Right ventricle myocardium superior (tissue), 1 donor: ENCODE results near the gene USP11. TPM values are rescaled to one million over a fixed set of nuclear protein-coding genes. Genes with fewer than 3 reads are reported as not detected.
A peak's percentile ranks its signal among the peaks of the same experiment; 100 is the strongest.

ENCODE experiments used
- ATAC-seq: fragments of 200-7000 bp; cut with Tn5 transposase; one replicate; pipeline ENCODE4 v1.9.1; 2020; ENCODE audit warnings: mild to moderate bottlenecking; ENCODE audit not compliant: poor library complexity
- DNase-seq: peaks from one replicate; pipeline ENCODE4 v3.0.0-alpha.2; 2020
- intact Hi-C: fragments of 100-400 bp; cut with DNase I; formaldehyde crosslinking; loops from one replicate; pipeline ENCODE4 v1.11.2; 2022
- total RNA-seq: library from RNA; stranded (reverse); fragmentation: NEBNext Ultra II Directional; extraction: Animal tissue kit (Norgen Biotek cat#: 25700); gene quantifications from one replicate; pipeline ENCODE4 v1.2.1, GENCODE V29; 2021
- donor health status: DM: no; HTN: yes; CAD: no; lungs with severe emphysema.

USP11 gene
- total RNA-seq, 1 donor from 2014 or later, result 31.7 TPM

DNA sequence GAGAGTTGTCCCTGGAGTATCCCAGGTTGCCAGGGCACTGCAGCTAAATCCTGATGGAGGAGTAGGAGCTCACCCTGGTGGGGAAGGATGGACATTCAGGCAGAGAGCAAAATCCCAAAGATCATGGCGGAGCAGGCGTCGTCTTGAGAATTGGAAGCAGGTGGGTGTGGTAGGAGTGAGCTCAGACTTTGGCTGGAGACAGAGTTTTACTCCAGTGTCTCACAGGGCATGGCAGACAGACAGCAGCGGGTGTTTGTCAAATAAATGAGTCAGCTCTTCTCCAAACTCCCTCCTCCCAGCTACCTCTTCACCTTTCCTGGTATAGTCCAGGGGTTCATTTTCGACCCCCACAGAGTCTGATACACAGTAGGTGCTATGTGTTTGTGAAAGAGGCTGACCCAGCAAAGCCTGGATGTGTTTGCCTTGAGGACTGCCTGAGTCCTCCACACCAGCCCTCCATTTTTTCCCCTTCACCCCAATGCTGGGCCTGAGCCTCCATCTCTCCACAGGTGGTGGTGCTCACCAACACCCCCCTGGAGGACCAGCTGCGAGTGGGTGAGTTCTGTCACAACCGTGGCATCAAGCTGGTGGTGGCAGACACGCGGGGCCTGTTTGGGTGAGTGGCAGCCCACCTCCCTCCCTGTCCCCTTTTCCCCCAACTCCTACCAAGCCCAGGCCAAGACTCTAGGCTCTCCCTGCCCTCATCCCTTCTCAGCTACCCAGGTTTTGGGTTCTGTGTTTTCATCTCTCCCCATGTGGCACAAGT, 32.2 kb upstream of the USP11 start:
- ATAC-seq, result peak; percentile 53
- peak; percentile 49 for DNase-seq
- intact Hi-C loops, result no loop called here

DNA sequence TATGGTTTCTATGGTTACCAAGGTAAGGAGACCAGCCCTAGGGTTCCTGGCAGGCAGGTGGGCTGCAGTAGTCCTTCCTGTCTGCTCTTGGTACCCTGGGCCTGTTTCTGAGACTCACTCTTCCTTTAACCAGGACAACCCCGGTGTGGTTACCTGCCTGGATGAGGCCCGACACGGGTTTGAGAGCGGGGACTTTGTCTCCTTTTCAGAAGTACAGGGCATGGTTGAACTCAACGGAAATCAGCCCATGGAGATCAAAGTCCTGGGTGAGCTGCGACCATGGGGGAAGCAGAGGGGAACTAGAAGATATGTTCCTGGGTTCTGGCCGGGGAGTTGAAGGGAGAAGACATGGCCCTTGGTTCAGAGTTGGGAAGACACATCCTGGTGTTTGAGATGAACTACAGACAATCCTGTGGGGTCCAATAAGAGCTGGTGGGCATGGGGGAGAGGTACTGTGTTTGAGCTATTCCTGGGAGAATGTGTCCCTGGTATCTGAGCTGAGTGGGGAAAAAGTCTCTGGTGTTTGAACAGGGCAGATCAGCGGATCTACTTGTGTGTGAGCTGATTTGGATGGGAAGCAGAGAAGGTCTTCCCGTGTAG, 31.4 kb upstream of the USP11 start:
- DNase-seq, result peak; percentile 3
- no peak for ATAC-seq
- intact Hi-C loops, result no loop called here

DNA sequence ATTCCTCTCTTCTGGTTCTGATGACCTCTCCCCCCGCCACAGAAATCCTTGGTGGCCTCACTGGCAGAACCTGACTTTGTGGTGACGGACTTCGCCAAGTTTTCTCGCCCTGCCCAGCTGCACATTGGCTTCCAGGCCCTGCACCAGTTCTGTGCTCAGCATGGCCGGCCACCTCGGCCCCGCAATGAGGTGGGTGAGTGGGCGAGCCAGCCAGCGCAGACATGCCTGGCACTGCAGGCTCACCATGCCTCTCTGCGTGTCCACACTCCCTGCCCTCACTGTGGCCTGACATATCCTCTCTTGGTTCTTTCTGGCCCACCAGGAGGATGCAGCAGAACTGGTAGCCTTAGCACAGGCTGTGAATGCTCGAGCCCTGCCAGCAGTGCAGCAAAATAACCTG, 30.5 kb upstream of the USP11 start:
- intact Hi-C loops, result no loop called here
- ATAC-seq, result no peak

DNA sequence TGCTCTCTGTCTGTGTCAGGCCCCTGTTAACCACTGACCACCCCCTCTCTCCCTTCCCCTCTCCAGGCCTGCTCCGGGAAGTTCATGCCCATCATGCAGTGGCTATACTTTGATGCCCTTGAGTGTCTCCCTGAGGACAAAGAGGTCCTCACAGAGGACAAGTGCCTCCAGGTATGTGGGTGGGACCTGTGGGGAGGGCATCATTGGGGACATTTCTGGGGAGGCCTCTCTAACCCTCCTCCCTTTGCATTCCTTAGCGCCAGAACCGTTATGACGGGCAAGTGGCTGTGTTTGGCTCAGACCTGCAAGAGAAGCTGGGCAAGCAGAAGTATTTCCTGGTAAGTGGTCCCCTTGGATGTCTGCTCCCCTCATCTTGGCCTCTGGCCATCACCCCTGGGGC, 29.9 kb upstream of the USP11 start:
- no peak for DNase-seq
- intact Hi-C loops, result no loop called here
- no peak for ATAC-seq

More for the DNA sequence above, 30.5 kb upstream of the USP11 start:
- DNase-seq, result peak; percentile 24

DNA sequence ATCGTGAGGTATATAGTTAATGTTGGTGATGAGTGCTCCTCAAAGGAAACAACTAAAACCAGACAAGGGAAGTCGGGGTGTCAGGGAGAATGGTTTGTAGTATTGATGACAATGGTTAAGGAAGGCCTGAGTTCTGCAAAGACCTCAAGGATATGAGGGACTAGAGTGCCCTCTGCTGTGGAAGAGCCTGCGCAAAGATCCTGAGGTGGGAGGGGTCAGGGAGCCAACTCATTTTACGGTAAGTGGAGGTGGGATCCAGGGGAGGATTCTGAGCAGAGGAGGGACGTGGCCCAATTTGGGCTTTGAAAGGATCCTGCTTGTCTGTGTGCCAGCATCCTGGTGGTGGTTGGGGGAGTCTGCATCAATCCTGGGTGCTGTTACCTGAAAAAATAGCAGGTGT, 27.8 kb upstream of the USP11 start:
- intact Hi-C loops, result no loop called here
- DNase-seq (peak; percentile 0), ATAC-seq (no peak)

DNA sequence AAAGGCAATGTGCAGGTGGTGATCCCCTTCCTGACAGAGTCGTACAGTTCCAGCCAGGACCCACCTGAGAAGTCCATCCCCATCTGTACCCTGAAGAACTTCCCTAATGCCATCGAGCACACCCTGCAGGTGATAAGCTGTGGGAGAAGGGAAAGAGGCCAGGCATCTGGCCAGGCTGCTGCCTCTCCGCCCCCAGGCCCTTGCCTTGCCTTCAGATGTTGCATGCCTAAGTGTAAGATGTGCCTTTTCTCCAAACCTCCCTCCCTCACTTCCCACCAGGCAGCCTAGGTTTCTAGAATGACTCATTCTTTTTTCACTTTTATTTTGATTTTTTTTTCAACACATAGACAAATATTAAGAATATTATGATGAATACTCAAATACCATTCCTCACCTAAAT, 26.5 kb upstream of the USP11 start:
- no peak for ATAC-seq
- no peak for DNase-seq
- intact Hi-C loops, result no loop called here

DNA sequence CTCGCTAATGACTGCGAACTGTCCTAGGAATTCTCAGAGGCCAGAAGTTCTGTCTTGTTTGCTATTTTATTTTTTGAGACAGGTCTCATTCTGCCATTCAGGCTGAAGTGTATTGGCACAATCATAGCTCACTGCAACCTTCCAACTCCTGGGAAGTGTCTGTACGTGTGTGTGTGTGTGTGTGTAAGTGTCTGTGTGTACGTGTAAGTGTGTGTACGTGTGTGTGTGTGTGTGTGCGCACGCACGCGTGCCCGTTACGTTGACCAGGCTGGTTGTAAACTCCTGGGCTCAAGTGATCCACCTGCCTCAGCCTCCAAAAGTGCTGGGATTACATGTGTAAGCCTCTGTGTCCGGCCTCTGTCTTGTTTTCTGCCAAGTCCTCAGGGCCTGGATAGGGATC, 24.7 kb upstream of the USP11 start:
- no peak for DNase-seq
- intact Hi-C loops, result no loop called here
- no peak for ATAC-seq

DNA sequence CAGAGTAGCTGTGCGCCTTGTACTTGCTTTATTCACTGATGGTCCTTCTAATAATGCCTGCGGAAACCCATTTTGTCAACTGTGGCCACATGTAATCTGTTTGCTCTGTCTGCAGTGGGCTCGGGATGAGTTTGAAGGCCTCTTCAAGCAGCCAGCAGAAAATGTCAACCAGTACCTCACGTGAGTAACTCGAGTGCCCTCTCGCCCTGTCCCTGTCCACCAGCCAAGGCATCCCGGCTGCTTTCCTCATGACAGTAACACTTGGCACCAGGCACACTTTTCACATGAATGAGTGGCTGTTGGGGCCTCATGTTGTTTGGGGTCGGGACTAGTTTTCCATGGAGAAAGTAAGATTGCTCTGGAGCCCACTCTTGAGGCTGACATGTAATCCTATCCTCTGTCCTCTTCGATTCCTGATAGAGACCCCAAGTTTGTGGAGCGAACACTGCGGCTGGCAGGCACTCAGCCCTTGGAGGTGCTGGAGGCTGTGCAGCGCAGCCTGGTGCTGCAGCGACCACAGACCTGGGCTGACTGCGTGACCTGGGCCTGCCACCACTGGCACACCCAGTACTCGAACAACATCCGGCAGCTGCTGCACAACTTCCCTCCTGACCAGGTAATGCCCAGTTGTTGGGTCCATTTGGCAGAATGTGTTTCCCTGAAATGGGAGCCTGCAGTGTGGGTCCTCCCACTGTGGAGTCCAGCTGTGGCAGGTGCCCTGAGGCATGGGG, 23.1 kb upstream of the USP11 start:
- ATAC-seq, result peak; percentile 77
- intact Hi-C loops, result no loop called here
- peak; percentile 42 for DNase-seq

DNA sequence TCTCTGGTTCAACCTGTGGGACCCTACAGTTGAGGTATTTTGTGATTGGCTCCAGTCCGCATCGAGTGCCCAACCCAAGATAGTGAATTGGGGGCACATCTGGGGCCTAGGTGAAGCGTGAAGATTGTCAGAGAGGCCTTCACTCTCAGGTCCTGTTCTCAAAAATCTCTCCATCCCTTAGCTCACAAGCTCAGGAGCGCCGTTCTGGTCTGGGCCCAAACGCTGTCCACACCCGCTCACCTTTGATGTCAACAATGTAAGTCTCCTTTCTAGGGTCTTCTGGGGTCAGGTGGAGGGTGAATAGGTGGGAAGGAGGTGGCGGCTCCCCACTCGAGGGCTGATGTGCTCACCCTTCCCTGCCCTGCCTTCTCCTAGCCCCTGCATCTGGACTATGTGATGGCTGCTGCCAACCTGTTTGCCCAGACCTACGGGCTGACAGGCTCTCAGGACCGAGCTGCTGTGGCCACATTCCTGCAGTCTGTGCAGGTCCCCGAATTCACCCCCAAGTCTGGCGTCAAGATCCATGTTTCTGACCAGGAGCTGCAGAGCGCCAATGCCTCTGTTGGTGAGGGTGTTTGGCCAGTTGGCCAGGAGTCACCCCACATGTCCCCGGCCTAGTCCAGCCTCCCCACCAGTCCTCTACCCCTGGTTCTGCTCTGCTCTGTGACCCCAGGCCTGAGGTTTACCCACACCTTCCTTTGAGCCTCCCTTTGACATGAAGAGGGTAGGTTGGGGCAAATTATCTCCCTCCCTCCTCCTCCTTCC, 22.0 kb upstream of the USP11 start:
- intact Hi-C loops, result no loop called here
- no peak for DNase-seq

DNA sequence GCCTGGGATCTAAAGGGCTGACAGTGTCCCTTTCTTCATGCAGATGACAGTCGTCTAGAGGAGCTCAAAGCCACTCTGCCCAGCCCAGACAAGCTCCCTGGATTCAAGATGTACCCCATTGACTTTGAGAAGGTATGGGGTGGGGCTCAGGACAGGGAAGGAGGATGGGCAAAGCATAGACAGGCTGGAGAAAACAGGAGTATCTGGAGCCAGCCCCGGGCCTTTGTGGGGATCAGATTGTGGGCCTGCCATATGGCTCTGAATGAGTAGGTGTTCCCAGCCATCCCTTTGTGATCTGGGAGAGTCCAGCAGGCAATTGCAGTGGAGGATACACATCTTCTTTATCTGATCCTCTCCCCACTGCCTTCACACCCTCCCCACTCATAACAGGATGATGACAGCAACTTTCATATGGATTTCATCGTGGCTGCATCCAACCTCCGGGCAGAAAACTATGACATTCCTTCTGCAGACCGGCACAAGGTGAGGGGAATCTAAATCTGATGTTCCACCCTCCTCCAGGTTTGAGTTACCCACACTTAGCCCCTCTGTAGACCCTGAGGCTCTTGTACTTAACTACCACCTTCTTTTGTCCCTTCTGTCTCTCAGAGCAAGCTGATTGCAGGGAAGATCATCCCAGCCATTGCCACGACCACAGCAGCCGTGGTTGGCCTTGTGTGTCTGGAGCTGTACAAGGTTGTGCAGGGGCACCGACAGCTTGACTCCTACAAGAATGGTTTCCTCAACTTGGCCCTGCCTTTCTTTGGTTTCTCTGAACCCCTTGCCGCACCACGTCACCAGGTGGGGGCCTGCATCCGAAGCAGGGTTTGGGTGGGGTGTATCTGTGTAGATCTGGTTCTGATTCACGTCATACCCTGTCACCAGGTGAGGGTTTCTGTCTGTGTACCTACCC, 20.2 kb upstream of the USP11 start:
- ATAC-seq (no peak), DNase-seq (no peak)
- intact Hi-C loops, result no loop called here

More for the DNA sequence above, 22.0 kb upstream of the USP11 start:
- no peak for ATAC-seq

DNA sequence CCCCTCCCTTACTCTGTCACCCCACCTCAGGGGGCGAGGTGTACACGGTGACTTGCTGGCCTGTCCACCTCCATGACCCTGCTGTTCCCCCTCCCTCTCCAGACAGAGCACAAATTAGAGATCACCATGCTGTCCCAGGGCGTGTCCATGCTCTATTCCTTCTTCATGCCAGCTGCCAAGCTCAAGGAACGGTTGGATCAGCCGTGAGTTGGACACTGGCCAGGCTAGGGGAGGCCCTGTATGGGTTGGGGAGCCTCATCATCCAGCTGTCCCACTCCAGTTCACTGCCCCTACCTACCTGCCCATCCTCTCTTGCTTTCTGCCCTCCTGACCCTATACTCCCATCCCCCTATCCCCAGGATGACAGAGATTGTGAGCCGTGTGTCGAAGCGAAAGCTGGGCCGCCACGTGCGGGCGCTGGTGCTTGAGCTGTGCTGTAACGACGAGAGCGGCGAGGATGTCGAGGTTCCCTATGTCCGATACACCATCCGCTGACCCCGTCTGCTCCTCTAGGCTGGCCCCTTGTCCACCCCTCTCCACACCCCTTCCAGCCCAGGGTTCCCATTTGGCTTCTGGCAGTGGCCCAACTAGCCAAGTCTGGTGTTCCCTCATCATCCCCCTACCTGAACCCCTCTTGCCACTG, 18.3 kb upstream of the USP11 start:
- intact Hi-C loops, result no loop called here

DNA sequence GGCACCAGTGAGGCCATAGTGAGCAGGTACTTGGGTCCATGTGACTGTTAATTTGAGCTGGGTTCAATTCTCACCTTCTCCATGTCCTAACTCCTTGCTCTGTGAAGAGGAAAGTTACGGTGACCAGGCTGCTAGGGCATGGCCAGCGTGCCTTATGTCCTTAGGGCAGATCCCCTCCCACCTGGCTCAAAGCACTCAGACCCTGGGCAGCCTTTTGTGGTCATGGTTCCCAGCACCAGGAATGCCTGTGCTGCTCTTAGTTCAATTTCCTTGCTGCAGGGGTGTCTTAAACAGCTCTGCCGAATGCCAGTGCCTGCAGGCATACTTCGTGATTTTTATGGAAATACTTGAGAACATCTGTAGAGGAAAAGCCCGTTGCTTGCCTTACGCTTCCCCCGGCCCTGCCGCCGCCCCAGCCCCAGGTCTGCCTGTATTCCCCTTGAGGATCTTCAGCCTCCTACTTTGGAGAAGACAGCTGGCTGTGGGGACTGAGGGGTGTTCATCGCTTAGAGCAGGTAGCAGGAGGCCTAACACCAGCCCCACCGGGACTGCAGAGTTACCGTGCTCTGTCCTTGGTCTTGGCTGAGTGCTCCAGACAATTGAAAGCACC, 17.4 kb upstream of the USP11 start:
- DNase-seq (no peak), ATAC-seq (no peak)
- intact Hi-C loops, result no loop called here

More for the DNA sequence above, 18.3 kb upstream of the USP11 start:
- ATAC-seq (no peak), DNase-seq (no peak)

DNA sequence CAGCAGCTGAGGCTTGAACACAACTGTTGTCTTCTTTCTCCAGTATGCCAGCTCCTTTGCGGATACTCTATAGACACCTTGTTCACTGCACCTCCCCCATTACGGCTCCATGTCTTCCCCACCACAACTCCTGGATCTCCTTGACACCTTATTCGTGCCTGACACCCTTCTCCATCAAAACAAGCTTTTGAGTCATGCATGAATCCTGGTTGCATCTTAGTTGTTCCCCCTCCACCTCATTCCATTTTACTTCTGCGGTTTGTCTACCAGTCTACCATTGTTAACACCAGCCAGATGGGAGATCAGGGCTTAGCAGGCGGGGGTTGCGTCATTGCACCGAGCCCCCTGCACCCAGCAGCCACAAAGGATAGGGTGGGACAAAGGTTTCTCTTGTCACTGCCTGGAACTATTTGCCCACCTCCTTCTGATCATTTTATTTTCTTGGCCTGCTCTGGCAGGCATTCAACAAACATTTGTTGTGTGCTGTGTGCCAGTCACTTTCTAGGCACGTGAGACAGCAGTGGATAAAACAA, 16.4 kb upstream of the USP11 start:
- intact Hi-C loops, result no loop called here
- ATAC-seq (no peak), DNase-seq (no peak)

DNA sequence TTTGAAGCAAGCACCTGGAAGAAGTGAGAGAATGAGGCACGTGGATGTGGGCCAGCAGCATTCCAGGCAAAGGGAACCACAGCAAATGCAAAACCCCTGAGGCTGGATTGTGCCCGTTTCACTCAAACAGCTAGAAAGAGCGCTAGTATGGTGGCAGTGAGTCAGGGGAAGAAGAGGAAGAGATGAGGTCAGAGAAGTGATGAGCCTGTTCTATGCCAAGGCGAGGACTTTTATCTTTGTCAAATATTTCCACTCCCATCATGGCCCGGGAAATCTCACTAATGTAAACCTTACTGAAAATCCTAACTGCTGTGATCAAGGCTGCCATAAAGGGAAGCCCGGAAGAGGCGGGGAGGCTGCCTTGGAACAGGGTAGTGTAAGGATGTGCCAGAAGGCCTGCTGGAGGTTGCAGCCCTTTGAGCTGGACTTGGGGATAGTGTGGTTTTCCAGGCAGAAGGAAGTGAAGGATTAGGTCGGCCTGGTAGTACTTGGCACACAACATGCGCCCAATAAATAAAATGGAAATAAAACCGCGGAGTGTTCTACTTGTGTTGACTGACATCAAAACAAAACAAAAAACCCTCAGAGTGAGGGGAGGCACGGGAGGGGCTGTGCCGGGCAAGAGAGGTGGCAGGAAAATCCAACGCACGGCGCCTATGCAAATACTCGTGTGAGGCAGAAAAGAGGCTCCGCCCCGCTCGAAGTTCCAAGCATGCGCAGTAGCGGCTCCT, 15.5 kb upstream of the USP11 start:
- DNase-seq, result peak; percentile 45
- intact Hi-C loops, result no loop called here
- ATAC-seq, result peak; percentile 10

DNA sequence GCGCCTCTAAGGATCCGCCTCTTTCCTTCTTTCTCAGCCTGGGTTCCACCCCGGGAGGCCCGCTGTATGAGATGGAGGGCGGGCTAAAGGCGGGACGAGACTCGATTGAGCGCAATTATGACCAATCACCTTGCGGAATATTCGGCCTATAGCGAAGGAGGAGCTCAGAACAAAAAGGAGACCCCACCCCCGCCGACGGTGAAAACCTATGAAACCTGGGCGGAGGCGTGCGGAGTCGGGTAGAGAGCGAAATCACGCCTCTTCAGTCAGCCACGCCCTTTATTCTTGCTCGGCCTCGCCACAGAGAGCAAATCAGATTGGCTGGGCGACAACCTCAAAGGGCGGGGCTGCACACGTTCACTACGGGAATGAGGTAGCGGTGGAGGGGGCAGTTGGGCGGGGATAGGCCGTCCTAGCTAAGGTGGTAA, 14.9 kb upstream of the USP11 start:
- DNase-seq (peak; percentile 97), ATAC-seq (peak; percentile 89)
- intact Hi-C loops, result no loop called here

DNA sequence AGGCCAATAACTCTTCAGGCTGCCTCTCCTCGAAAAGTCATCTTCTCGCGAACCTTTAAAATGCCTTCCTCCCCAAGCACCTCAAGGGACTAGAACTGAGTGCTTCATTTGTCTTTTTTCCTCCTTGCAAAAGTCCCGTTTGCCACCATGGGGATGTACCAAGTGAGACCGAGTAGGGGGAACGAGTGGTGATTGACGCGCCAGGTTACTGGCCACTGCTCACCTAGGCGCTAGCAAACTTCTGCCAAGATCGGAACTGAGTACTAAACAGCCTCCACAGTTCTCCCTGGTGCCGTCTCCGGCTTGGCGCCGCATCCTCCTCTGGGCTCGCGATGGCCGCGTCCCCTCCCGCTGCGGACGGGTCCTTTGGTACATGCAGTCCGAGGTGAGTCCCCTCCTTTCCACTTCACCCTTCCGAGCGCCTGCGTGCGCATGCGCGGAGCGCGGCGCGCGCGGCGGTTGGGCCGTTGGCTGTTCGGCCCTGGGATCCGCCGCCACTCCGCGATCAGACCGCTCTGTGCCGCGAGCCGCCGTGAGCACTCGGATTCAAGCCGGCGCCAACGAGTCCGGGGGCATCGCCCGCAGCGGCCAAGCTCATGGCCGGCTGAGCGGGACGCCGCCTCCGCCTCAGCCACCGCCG, 14.4 kb upstream of the USP11 start, which contains the start of gene CDK16:
Gene CDK16 (plus strand): TSS at position 402 of the 640 bp plus-strand sequence. CDS start 4,877 bp downstream, outside the sequence.
- DNase-seq (peak; percentile 83), ATAC-seq (peak; percentile 81)
- intact Hi-C loops, result no loop called here
